NT2/D1 (cell line): ENCODE data around the gene A2M.

ENCODE experiments used
- DNase-seq: peaks from one replicate; pipeline ENCODE4 v3.0.0-alpha.2; 2011; ENCODE audit warnings: low read depth, low spot score
- H3K27me3 ChIP-seq: 2 replicates; pipeline ENCODE4 v1.6.0; 2011; ENCODE audit warnings: mild to moderate bottlenecking; ENCODE audit not compliant: insufficient read length, insufficient read depth
- H3K36me3 ChIP-seq: 2 replicates; pipeline ENCODE4 v1.6.1; 2011; ENCODE audit warnings: mild to moderate bottlenecking, low read length, mixed read lengths; ENCODE audit not compliant: insufficient read depth, insufficient read length
- H3K4me1 ChIP-seq: 2 replicates; pipeline ENCODE4 v1.5.1; 2011; ENCODE audit not compliant: insufficient read depth, insufficient read length
- H3K4me3 ChIP-seq: 2 replicates; pipeline ENCODE4 v1.5.1; 2011; ENCODE audit warnings: low read depth; ENCODE audit not compliant: insufficient read length
- H3K9ac ChIP-seq: 2 replicates; pipeline ENCODE4 v1.6.0; 2011; ENCODE audit warnings: low read depth; ENCODE audit not compliant: insufficient read length
- H3K9me3 ChIP-seq: 2 replicates; pipeline ENCODE4 v1.5.1; 2011; ENCODE audit warnings: mild to moderate bottlenecking, low read length; ENCODE audit not compliant: insufficient read depth
- SUZ12 ChIP-seq: IDR thresholded peaks from 2 replicates; pipeline ENCODE4 v1.6.1; 2011; ENCODE audit not compliant: insufficient read length, insufficient read depth; ENCODE audit errors: extremely low read depth
- YY1 ChIP-seq: IDR thresholded peaks from 2 replicates; pipeline ENCODE4 v1.6.1; 2011; ENCODE audit not compliant: insufficient read length, insufficient read depth
- ZNF274 ChIP-seq: IDR thresholded peaks from 2 replicates; pipeline ENCODE4 v1.6.1; 2011; ENCODE audit warnings: mild to moderate bottlenecking, low read depth, low read length

The A2M gene

GRCh38 chr12:9115731-9116559, at the start of gene A2M:
TSS of gene A2M (minus strand) at chr12:9115919. CDS start at chr12:9115849, 70 bp downstream.
- Histone ChIP-seq H3K27me3 (no peaks in the 10 kb centered on the region), H3K9ac (no peak within 1 kb of the TSS), H3K4me1 (no peaks in the 10 kb centered on the region), H3K9me3 (no peaks in the 10 kb centered on the region), H3K4me3 (no peak within 1 kb of the TSS), H3K36me3 (no peaks in the 10 kb centered on the region)
- DNase-seq: no peak
- TF ChIP-seq YY1: no peak
- TF ChIP-seq SUZ12: no peak
- no peak for TF ChIP-seq ZNF274

GRCh38 chr12:9163392-9163791, 47.7 kb upstream of the A2M start:
- no peaks in the 10 kb centered on the region; the same call in 1 of the 2 replicates for H3K9me3 ChIP-seq
- H3K4me3 ChIP-seq: no peak overlapping the region
- TF ChIP-seq YY1: no peak
- no peak for TF ChIP-seq ZNF274
- TF ChIP-seq SUZ12: no peak
- H3K27me3 ChIP-seq: no peaks in the 10 kb centered on the region
- H3K9ac ChIP-seq: no peak overlapping the region
- H3K4me1 ChIP-seq: no peaks in the 10 kb centered on the region
- DNase-seq: no peak
- no peaks in the 10 kb centered on the region for H3K36me3 ChIP-seq

- H3K4me1 ChIP-seq: no peaks in the 10 kb centered on the region
- no peaks in the 10 kb centered on the region for H3K36me3 ChIP-seq
- no peaks in the 10 kb centered on the region for H3K9me3 ChIP-seq
- DNase-seq: no peak
- H3K27me3 ChIP-seq: no peaks in the 10 kb centered on the region
- no peak overlapping the region for H3K9ac ChIP-seq
- no peak overlapping the region for H3K4me3 ChIP-seq
- TF ChIP-seq SUZ12: no peak
- no peak for TF ChIP-seq YY1
- no peak for TF ChIP-seq ZNF274
Observed at GRCh38 chr12:9156119-9156518, 40.4 kb upstream of the A2M start.

- TF ChIP-seq ZNF274: no peak
- TF ChIP-seq SUZ12: no peak
- TF ChIP-seq YY1: no peak
- no peak overlapping the region for H3K9ac ChIP-seq
Observed at GRCh38 chr12:9149372-9149771, 33.7 kb upstream of the A2M start.

GRCh38 chr12:9148926-9149325, 33.2 kb upstream of the A2M start:
- no peaks in the 10 kb centered on the region for H3K4me1 ChIP-seq
- no peak overlapping the region for H3K4me3 ChIP-seq
- H3K9me3 ChIP-seq: peaks cover 31% of the 10 kb centered on the region
- DNase-seq: no peak
- no peaks in the 10 kb centered on the region for H3K36me3 ChIP-seq
- H3K9ac ChIP-seq: no peak overlapping the region
- H3K27me3 ChIP-seq: no peaks in the 10 kb centered on the region
- no peak for TF ChIP-seq SUZ12
- no peak for TF ChIP-seq YY1
- TF ChIP-seq ZNF274: no peak

More at GRCh38 chr12:9149372-9149771, 33.7 kb upstream of the A2M start:
- Histone ChIP-seq H3K4me1 (no peaks in the 10 kb centered on the region), H3K4me3 (no peak overlapping the region), H3K9me3 (peaks cover 26% of the 10 kb centered on the region), H3K36me3 (no peaks in the 10 kb centered on the region), H3K27me3 (no peaks in the 10 kb centered on the region)
- peak; percentile 33 for DNase-seq

GRCh38 chr12:9147461-9147860, 31.7 kb upstream of the A2M start:
- H3K4me3 ChIP-seq: no peak overlapping the region
- H3K9me3 ChIP-seq: peaks cover 45% of the 10 kb centered on the region
- TF ChIP-seq YY1: no peak
- no peak for TF ChIP-seq SUZ12
- no peak for TF ChIP-seq ZNF274
- no peak for DNase-seq
- H3K27me3 ChIP-seq: no peaks in the 10 kb centered on the region
- H3K9ac ChIP-seq: no peak overlapping the region
- H3K4me1 ChIP-seq: no peaks in the 10 kb centered on the region
- H3K36me3 ChIP-seq: no peaks in the 10 kb centered on the region

GRCh38 chr12:9144730-9145106, 29.0 kb upstream of the A2M start:
- Histone ChIP-seq H3K36me3 (no peaks in the 10 kb centered on the region), H3K4me1 (no peaks in the 10 kb centered on the region), H3K27me3 (no peaks in the 10 kb centered on the region), H3K9me3 (peaks cover 71% of the 10 kb centered on the region), H3K4me3 (no peak overlapping the region), H3K9ac (no peak overlapping the region)
- TF ChIP-seq YY1 (no peak), ZNF274 (no peak), SUZ12 (no peak)
- DNase-seq: no peak
